Measurements from ENCODE around the gene CTSA.
A peak's percentile ranks its signal among the peaks of the same experiment; 100 is the strongest.

Gene CTSA

DNA sequence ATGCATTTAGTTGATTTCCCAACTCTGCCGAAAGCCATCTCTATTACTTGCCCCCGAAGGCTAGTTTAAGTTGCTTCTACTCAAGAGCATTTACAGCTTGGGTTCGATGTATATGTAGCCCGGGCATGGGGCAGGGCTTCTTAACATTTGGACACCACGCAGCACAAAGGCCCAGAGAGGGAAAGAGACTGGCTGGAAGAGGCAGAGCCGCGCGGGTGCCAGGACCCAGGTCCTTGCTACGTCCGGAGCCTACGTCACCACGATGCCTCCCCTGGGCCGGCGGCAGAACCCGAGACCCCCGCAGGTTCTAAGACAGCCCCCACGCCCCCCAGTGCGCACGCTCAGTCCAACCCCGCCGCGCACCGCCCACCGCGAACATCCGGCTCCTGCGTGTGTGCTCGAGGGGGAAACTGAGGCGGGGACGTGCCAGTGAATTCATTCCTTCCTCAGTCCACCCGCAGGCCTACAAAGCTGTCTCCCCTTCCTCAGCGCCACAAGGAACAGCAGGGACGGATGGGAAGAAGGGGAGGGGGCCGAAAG, 43.0 kb downstream of the CTSA start:
- TF ChIP-seq, protein P1, sequence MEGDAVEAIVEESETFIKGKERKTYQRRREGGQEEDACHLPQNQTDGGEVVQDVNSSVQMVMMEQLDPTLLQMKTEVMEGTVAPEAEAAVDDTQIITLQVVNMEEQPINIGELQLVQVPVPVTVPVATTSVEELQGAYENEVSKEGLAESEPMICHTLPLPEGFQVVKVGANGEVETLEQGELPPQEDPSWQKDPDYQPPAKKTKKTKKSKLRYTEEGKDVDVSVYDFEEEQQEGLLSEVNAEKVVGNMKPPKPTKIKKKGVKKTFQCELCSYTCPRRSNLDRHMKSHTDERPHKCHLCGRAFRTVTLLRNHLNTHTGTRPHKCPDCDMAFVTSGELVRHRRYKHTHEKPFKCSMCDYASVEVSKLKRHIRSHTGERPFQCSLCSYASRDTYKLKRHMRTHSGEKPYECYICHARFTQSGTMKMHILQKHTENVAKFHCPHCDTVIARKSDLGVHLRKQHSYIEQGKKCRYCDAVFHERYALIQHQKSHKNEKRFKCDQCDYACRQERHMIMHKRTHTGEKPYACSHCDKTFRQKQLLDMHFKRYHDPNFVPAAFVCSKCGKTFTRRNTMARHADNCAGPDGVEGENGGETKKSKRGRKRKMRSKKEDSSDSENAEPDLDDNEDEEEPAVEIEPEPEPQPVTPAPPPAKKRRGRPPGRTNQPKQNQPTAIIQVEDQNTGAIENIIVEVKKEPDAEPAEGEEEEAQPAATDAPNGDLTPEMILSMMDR (IDR thresholded peaks at IDR 0.05), result no peak
- peak overlapping the region; percentile 89 for H3K4me3 ChIP-seq
- peak overlapping the region; percentile 98 to 100 for H3K27ac ChIP-seq
- DNase-seq (ENCODE audit: low spot score), result peak; percentile 87

DNA sequence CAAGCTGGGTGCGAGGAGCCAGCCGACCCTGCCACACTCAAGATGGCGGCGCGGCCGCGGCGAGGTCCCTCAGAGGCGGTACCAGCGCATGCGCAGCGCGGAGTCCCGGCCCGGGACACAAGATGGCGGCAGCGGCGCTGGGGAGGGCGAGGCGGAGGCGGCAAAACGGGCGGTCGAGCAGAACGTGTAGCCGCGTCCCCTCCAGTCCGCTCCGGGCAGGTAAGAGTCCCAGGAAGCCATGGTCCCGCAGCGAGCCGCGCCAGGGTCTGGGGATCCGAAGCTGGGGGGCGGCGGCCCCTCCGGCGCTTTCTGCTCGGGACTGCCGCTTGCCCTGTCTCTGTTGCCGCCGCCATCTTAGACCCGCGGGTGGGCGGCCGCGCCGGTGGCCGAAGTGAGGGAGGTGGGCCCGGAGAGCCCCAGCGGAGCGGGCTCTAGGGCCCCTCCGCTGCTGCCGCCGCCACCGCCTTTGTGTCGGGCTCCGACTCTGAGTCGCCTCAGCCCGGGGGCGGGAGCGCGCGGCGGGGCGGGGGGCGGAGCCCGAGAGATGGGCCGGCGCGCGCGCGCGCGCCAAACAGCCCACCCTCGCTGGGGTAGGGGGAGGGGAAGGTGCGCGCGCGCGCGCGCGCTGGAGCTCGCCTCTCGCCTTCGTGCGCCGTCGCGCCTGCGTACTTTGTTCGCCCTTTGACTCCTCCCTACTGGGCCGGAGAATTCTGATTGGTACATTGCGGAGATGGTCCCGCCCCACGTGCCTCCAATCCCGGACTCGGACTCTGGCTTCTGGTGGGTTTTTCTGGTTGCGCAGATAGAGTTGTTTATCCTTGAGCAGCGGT, 43.7 kb downstream of the CTSA start, which contains the start of gene PCIF1:
Gene PCIF1 (plus strand): TSS at position 98 of the 830 bp plus-strand sequence. CDS start 4,317 bp downstream, outside the sequence.
- DNase-seq (ENCODE audit: low spot score), result peak; percentile 98
- TF ChIP-seq, protein P1 (IDR thresholded peaks at IDR 0.05), result no peak
- Histone ChIP-seq H3K27ac (peak within 1 kb of the TSS; percentile 98 to 100), H3K4me3 (peak within 1 kb of the TSS; percentile 89)

DNA sequence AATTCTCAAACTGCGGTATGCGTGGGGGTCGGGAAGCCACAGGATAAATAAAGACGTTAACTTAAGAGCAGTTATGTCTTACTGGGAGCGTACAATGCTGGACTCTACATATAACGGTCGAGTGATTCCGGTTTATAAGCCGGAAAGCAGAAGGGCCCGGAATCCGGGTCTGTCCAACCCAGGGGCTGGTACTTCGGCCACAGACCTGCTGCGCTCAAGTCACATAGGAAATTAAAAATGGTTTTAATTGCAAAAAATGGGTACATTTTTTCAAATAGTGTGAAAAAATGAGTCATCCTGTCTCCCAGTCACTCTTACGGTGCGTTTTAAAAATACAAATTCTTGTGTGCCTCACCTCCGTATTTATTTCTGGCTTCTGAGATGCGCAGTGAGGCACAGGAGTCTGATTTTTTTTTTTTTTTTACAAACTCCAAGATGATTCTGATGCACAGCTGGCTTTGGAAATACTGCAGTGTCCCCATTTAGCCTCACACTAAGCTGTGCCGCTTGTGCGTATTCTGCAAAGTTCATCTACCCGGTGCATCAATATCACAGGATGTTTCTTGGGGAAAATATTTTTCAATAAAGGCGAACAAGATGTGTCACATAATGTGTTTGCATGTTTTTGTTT, 44.4 kb downstream of the CTSA start:
- TF ChIP-seq, protein P1 (IDR thresholded peaks at IDR 0.05), result no peak
- H3K27ac ChIP-seq, result peak overlapping the region; percentile 90 to 100
- no peak for DNase-seq (ENCODE audit: low spot score)
- H3K4me3 ChIP-seq, result peak overlapping the region; percentile 89

DNA sequence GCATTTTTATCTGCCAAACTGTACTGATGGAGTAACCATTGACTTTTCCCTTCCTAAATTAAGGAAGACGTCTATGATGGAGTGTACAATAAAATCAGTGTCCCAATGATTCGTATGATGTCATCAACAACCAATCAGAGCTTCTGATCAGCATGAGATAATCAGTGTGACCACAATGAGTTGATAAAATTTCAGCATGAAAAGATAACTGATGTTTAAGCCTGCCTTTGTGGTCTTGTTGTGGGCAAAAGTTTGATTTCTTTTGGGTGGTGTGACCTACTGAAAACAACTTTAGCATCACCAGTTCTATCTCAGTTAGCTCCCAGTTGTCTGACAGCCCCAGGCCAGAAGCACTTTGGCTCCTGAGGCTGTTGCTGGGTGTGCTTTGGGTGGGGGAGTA, 46.6 kb downstream of the CTSA start:
- DNase-seq (ENCODE audit: low spot score), result no peak
- H3K4me3 ChIP-seq, result no peak overlapping the region
- no peak overlapping the region for H3K27ac ChIP-seq
- TF ChIP-seq, protein P1 (IDR thresholded peaks at IDR 0.05), result no peak

DNA sequence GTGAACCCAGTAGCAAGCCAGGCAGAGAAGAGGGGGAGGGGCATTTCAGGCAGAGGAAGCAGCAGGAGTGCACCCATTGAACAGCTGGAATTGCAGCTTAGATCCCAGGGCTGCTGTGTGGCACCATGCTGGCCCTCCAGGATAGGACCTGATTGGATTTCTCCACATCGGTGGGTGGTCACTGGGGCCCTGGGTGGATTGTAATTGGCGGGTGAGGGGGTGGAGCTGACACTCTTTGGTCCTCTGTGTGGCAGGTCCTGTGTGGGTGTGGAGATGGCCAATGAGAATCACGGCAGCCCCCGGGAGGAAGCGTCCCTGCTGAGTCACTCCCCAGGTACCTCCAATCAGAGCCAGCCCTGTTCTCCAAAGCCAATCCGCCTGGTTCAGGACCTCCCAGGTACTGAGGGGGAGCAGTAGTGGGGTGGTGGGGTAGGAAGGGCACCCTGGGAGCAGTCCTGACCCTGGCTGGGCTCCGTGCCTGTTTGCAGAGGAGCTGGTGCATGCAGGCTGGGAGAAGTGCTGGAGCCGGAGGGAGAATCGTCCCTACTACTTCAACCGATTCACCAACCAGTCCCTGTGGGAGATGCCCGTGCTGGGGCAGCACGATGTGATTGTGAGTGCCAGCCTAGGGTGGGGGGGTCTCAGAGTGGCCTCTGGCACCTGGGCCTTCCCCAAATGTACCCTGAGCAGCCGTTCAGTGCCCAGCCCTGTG, 47.7 kb downstream of the CTSA start:
- no peak overlapping the region for H3K4me3 ChIP-seq
- TF ChIP-seq, protein P1 (IDR thresholded peaks at IDR 0.05), result no peak
- no peak overlapping the region for H3K27ac ChIP-seq
- DNase-seq (ENCODE audit: low spot score), result no peak

DNA sequence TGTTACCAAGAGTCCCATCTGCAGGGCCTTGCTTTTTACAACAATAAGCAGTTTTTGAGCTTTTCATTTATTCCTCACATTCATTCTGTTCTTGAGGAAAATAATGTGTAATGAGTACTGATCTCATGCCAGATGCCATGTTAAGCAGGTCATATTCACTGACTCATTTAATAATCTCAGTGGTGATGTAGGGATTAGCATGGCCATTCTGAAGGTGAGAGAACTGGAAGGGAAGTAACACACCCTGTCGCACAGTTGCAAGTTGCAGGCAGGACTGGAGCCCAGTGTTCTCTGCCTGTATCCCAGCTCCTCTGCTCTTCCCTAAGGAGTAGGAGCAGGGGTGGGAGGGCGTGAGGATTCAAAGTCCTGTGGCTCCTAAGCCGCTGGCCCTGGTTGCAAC, 48.9 kb downstream of the CTSA start:
- TF ChIP-seq, protein P1 (IDR thresholded peaks at IDR 0.05), result no peak
- Histone ChIP-seq H3K4me3 (no peak overlapping the region), H3K27ac (no peak overlapping the region)
- DNase-seq (ENCODE audit: low spot score), result no peak
